Fibroblast of skin of right quadriceps (primary cell): Measurements from ENCODE around the gene TRRAP.
A peak's percentile ranks its signal among the peaks of the same experiment; 100 is the strongest.

Source experiments
- DNase-seq: peaks from one replicate; pipeline ENCODE4 v3.0.0-alpha.2; 2013

The TRRAP gene

GRCh38 chr7:98956469-98956868 lies 78.1 kb downstream of the TRRAP start:
- DNase-seq: peak; percentile 10

DNA sequence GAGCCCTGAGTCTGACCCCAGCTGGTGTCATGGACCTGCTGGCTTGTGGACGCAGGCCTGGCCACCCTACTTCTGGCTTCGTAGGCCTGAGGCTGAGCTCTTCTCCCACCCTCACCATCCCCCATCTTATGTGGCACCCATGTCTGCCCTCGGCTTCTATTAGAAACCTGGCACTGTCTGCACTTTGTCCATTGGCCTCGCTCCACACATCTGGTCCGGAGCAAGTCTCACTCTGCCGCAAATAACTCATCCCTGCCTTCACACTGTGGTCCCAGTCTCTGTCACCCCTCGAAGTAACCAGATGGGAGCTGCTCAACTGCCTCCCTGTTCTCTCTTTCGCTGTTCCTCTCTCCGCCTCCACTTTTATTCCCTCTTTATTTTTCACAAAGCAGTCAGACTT lies 78.6 kb downstream of the TRRAP start:
- DNase-seq: peak; percentile 19

DNA sequence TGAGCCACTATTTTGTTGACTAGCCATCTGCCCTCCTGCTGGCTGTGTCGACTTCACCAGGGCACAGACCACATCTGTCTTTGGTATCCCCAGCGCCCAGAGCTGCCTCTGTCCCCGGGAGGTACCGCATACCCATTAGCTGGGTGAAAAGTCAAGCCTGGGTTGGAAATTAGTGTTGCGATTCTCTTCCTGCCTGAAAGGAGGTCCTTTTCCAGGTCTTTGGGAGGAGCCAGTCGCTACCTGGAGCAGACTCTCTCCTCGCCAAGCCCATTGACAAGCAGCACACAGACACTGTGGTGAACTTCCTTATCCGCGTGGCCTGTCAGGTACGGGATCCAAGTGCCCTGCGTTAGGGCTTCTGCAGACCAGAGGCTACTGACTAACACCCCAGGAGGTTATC lies 79.4 kb downstream of the TRRAP start:
- DNase-seq: no peak

DNA sequence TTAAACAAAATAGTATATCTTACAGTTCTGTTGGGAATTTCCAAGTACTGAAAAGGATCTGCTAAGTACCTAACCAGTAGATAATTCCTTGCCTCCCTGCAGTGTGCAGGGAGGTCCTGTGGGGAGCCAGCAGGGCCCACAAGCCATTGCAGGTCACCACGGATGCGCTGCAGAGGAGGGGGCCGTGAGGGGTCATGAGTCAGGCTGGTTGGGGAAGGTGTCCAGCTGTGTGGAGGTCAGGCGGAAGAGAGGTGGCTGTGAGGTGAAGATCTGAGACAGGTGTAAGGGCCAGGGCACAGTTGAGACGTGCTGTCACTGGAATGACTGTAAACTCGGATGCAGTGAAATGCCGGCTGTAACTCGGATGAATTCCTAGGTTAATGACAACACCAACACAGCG lies 80.6 kb downstream of the TRRAP start:
- no peak for DNase-seq

DNA sequence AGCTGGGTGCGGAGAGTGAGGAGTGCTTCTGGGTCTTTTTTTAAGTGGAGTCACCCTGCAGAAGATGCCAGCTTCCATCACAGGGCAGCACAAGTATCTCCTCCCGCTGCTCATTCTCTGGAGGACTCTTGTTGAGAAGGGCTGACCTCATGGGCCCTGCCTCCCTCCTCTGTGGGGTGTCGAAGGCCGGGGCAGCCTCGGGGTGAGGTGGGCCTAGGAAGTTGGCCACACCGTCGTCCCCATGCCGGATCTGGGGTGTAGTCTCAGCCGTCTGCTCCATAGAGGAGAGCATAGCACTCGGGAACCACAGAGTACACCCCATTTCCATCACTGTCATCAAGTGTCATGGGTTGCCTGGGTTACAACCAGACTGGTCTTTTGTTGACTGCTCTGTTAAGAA lies 85.0 kb downstream of the TRRAP start:
- no peak for DNase-seq

DNA sequence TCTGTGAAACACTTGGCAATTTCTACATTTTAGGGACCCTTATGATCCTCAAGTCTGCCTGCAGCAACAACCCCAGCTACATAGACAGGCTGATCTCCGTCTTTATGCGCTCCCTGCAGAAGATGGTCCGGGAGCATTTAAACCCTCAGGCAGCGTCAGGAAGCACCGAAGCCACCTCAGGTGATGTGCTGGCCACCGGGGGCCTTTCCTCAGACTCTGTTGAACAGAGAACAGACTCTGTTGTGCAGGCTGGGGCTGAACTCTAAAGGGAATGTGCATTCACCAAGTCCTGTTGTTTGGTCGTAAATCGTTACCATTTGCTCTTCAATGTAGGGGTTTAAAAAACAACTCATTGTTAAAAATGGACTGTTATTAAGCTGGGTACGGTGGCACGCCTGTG lies 86.3 kb downstream of the TRRAP start:
- no peak for DNase-seq

DNA sequence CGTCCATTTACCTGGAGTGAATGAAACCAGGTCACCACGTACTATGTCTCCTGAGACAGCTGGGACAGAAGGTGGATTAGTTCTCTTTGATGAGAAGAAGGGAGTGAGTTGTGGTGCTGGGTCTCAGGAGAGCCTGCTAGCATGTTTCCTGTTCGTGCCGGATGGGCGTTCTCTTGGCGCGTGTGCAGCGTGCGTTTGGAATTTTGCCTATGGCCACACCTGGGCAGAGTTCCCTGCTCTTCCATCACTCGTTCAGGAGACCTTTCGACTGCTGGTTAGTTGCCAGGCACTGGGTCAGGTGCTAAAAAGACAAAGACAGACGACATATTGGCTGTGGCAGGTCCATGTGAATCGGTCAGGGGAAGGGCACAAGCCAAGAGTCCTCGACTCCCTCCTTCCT lies 90.3 kb downstream of the TRRAP start:
- no peak for DNase-seq

DNA sequence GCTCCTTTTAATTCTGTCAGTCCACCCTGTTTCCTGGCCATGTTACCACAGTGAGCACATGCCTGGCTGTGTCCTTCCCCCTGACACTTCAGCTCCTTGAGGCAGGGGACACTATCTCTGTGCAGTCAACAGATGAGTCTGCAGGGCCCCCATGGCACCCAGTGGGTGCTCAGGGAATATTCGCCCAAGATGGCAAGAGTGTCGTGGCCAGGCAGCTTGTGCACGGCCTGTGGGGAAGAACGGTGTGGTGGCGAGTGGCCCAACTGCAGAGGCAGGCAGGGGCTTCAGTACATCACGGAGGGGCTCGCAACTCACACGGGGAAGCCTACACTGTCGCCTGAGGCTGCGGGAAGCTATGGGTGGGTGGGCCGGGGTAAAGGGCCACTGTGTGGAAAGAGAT lies 91.1 kb downstream of the TRRAP start:
- no peak for DNase-seq

- DNase-seq: no peak
These were observed 91.8 kb downstream of the TRRAP start for GRCh38 chr7:98970016-98970615.

GRCh38 chr7:98970805-98971204 lies 92.5 kb downstream of the TRRAP start:
- no peak for DNase-seq

DNA sequence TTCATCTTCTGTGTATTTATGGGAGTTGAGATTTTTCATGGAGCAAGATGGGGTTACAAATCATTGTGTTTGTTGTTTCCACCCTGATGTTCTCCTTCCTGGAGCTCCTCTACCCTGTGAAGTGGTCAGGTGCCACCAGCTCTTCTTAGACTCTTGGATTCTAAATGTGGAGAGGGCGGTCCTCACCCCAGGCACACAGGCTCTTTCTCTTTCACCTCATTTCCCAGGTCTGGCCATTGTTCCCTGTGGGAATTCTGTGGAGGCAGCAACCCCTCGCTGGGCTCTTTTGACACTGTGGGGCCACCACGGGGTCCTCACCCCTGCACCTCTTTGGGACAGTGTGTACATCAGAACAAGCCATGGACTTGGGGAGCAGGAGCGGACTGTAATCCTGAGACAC lies 95.9 kb downstream of the TRRAP start:
- DNase-seq: no peak

- DNase-seq: no peak
These were observed 96.8 kb downstream of the TRRAP start for GRCh38 chr7:98974906-98975816.

GRCh38 chr7:98976396-98977185 lies 98.3 kb downstream of the TRRAP start:
- DNase-seq: no peak

DNA sequence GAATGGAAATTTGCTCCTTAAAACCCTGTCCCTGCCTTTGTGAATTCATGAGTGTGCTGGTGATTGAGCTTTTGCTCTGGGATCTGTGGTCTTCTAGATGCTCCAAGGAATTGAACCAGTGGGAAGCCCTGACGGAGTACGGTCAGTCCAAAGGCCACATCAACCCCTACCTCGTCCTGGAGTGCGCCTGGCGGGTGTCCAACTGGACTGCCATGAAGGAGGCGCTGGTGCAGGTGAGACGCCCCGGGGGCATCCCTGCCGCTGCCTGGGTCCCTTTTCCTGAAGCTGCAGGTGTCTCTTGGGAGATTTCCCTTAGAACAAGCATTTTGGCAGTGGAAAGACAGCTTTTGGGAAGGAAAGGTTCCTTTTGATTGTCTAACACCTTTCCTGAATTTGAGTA lies 100.3 kb downstream of the TRRAP start:
- DNase-seq: no peak

- DNase-seq: no peak
These were observed 103.4 kb downstream of the TRRAP start for GRCh38 chr7:98981701-98982100.

GRCh38 chr7:98982686-98983085 lies 104.4 kb downstream of the TRRAP start:
- no peak for DNase-seq

- DNase-seq: no peak
These were observed 105.8 kb downstream of the TRRAP start for GRCh38 chr7:98984126-98984525.

DNA sequence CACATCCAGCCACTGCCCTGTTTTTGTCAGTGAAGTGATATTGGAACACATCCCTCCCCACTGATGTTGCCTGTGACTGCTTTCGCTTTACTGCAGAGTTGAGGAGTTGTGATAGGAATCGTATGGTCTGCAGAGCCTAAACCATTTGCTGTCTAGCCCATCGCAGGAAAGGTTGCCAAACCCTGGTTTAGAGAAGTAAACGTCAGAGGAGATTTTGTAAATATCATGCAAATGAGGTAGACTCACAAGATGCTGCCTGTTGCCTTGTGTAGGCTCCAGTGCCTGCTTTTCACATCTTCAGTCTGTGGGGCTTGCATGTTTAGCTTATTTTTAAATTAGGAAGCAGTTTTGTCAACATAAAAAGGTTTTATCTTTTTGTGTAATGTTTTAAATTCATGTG lies 107.1 kb downstream of the TRRAP start:
- no peak for DNase-seq

DNA sequence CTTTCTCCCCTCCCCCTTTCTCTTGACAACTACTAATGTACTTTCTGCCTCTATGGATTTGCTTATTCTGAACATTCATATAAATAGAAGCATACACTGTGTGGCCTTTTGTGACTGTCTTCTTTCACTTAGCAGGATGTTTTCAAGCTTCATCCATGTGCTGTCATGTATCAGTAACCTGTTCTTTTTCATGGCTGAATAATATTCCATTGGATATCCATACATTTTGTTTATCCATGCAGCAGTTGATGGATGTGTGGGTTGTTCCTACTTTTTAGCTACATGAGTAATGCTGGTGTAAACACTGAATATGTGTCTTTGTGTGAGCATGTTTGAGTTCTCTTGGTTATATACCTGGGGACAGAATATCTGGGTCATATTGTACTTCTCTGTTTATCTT lies 107.6 kb downstream of the TRRAP start:
- no peak for DNase-seq

DNA sequence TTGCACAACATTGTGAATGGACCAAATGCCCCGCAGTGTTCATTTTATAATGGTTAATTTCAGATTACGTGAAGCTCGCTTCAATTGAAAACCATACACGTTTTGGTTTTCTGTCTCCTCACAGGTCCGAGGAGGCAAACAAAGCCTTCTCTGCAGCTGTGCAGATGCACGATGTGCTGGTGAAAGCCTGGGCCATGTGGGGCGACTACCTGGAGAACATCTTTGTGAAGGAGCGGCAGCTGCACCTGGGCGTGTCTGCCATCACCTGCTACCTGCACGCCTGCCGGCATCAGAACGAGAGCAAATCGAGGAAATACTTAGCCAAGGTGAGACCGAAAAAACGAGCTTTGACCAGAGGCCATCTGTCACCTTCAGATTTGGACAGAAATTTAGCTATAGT lies 110.3 kb downstream of the TRRAP start:
- DNase-seq: no peak

DNA sequence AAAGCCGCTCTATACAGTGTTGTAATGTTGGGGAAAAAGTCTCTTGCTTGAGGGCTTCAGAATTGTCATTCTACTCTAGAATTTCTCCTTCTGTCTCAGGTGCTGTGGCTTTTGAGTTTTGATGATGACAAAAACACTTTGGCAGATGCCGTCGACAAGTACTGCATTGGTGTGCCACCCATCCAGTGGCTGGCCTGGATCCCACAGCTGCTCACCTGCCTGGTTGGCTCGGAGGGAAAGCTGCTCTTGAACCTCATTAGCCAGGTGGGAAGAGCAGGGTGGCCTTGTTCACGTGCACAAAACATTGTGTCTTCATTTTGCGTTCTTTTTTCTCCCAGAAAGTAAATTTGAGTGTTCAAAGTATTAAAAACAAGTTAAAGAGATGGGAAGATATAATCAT lies 112.0 kb downstream of the TRRAP start:
- DNase-seq: no peak

DNA sequence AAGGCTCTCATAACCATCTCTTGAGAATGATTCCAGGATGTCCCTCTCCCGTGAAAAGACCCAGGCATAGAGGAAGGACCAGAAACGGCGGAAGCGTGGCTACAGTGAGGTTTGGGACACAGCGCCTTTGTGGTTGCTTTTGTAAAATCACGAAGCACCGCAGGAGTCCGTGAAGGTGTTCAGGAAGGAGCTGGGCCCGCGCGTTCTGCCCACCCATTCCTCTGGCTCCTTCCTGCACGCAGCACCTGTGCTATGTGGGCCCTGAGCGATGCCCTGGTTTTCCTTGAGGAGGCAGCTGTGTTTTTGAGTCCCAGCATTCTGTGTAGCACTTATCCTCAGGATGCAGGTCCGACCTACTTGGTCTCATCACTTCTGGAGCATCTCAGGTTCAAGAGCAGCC lies 112.8 kb downstream of the TRRAP start:
- no peak for DNase-seq

- no peak for DNase-seq
These were observed 113.7 kb downstream of the TRRAP start for GRCh38 chr7:98992076-98992475.
